GM21619 (cell line): ENCODE data around the gene SAMD10.
"Not testable (repeated sequence)": the region's sequence is repeated elsewhere in the genome, so short reads cannot be mapped to it uniquely, and the experiment has no call there.

Experiments
- ATAC-seq: cut with Tn5 transposase; IDR thresholded peaks from one replicate; pipeline ENCODE4 v1.9.1; 2021; ENCODE audit not compliant: unreplicated experiment

SAMD10 gene

GRCh38 chr20:63969838-63970713, 9.4 kb downstream of the SAMD10 start, which contains the start of gene ZNF512B:
TSS of gene ZNF512B (minus strand) at chr20:63969930. CDS start at chr20:63967950, 1,980 bp downstream.
- no peak for ATAC-seq

- ATAC-seq = no peak
These were observed 10.3 kb downstream of the SAMD10 start for GRCh38 chr20:63968928-63969760.

DNA sequence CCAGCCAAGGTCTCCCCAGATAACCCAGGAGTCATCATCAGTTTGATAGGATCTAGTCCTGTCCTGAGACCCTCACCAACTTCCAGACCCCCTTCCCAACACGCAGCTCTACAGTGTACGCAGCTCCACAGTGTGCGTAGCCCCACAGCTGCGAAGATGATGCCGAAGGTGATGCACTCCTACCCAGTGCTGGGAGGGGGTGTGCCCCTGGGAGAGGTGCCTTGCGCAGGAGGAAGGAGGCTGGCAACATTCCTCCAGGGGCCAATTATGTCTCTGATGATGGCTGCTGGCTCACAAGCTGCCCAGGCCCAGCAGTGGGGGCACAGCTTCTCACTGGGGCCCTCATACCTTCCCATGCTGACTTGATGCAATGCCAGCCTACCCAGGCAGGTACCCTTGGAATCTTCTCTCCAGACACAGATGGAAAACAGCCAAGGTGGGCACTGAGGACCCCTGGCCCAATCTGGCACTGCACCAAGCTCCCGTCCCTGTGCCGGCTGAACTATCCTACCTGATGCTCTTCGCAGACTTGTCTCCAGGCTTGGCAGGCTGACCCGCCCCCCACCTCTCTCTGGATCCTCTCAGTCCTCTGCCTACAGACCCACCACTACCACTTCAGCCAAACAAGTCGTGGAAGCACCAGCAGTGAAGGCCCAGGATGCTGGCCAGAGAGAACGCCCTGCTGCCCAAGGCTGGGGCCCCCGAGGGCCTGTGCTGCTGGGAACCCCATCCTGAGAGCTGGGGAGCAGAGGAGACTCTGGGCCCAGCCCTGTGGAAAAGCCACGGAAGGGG, 11.1 kb downstream of the SAMD10 start:
- no peak for ATAC-seq

GRCh38 chr20:63967330-63968135, 11.9 kb downstream of the SAMD10 start:
- ATAC-seq = no peak

DNA sequence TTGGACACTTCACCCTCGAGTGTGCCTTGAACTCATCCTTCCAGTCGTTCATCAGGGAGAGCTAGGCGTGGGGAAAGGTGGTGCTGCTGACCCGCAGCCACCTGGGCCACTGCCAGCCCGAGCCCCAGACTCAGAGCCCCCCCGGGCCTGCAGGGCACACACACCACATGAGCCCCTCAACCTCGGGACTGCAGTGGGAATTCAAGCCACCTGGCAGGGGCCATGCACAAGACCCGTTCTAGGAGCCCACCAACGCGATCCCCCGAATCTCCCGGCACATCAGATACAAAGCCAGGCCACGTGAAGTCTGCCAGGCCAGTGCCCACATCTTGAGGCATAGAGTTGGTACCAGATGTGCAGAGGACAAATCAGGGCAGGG, 12.5 kb downstream of the SAMD10 start:
- no peak for ATAC-seq

GRCh38 chr20:63966172-63966943, 13.1 kb downstream of the SAMD10 start:
- ATAC-seq = no peak

DNA sequence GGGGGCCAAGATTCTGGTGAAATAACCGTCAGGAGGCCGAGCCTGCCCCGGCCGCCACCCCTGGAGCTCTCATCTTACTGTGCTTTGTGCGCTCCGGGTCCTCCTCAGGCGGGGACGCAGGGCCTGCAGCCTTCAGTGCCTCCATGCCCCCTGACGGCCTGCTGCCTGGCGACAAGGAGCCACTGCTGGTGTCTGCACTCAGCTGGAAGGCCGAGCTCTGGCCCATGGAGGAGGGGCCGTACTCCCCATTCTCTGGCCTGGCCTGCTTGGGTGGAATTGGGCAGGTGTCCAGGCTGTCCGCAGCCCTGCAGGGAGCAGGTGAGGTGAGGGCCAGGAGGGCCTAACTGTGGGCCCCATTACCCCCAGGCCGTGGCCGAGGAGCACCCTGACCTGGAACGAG, 15.0 kb downstream of the SAMD10 start:
- no peak for ATAC-seq

DNA sequence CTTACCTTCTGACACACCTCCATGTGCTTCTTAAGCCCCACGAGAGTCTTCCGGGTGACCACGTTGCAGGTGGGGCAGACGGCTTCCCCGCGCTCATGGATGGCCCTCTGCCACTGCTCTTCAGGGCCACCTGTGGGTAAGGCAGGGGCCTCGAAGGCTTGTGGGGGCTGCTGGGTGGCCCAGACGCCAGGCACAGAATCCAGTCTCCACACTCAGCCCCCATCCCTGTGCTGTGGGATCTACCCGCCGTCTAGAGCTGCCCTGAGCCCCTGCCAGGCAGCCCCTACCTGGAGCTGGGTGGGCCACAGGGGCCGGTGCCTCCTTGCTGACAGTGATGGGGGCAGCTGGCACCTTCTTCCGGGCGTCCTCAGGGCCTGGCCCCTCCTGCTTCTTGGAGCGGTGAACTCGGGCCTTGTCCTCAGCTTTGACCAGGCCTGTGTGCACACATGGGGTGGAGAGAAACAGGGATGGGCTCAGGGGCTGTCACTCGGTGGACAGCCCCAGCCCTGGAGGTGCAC, 15.6 kb downstream of the SAMD10 start:
- ATAC-seq = no peak

DNA sequence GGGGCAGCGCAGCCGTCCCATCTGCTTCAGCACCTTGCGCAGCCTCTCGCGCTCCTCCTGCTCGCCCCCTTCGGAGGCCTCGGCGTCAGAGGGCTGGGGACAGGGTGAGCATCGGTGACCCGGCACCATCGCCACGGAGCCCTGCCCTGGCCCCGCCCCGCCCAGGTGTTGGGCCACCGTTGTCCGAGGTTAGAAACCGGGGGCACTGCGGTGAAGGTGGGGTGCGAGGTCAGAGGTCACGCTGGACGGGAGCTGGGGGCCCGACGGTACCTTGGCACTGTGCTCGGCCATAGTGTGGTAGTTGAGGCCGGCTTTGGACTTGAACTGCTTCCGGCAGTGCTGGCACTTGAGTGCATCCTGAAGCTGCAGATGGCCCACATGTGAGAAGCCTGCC, 16.1 kb downstream of the SAMD10 start:
- no peak for ATAC-seq

DNA sequence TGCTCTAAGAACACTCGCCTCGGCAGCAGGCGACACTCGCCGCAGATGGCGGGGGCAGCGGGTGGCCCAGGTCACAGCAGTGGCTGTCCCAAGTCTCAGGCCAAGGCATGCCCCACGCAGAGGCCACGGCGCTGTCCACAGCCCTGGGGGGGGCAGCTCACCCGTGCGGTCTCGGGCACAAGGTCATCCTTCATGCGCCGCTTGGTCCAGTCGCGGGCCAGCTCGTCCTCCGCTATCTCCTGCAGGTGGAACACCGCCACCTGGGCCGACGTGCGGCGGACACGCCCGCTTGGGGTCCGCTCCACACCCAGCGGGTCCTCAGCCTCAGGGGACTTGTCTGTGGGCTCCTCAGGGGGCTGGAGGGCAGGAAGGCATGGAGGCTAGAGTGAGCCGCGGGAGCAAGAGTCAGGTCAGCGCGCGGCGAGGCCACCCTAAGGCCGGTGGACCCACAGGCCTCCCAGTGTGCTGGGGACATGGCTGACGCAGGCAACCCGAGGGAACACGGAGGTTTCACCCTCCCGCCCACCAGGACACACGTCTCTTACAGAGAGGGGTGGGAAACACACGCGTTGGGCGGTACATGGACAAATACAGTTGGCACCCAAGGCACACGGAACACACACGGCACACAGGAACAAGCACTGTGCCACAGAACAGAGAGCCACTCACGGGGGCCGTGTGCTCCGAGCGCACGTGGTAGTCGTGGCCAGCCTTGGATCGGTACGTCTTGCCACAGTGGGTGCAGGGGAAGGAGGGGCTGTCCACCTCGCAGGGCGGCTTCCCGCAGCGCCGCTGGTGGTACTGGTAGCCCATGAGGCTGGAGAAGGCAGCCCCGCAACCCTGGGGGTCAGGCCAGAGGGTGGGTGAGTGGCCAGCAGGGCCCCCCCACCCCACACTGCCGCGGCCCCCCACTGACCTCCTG, 16.8 kb downstream of the SAMD10 start:
- ATAC-seq = no peak

DNA sequence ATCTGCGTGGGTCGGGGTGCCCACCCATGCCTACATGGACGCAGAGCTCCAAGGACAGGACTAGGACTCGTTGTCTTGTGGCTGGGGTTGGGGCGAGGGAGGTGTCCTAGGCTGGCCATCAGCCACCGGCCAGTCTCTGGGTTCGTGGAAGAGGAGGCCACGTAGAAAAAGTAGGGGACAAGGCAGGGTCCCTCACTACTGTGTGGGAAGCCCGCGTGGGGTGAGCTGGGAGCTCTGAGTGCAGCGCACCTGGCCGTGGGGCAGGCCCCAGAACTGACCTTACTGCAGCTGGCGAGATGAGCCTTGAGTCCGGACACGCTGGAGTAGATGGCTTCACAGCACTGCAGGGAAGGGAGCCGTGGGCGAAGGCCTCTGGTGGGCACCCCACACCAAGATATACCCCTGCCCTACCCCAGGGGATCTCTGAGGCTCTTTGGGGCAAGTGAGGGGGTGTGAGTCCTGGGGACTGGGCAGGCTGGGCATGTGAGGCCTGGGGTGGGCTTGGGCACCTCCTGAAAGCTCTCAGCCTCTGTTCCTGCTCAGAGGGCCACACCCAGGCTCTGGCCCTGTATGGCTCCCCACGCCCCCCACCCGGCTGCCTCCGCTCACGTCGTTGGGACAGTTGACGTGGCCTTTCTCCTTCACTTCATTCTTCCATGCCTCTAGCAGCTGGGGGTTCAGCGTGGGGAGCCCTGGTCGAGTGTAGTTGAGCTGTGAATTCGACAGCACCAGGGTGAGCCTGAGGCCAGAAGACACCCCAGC, 17.6 kb downstream of the SAMD10 start:
- no peak for ATAC-seq

GRCh38 chr20:63960654-63961621, 18.5 kb downstream of the SAMD10 start:
- not testable (repeated sequence) for ATAC-seq

DNA sequence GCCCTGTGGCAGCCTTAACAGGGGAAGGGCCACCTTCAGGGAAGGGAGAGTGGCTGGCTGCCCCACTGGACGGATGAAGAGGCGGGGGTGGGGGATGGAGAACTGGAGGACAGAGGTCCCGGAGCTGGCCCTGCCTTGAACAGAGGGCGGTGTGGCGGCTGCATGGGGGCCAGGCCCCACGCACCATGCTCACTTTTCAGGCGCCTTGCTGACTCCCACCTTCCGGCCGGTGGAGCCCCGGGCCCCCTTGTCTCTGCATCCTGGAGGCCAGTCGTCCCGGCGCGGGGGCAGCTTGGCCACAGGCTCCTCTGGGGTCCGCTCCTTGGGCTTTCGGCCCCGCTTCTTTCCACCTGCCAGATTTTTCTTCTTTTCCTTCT, 19.8 kb downstream of the SAMD10 start:
- no peak for ATAC-seq

- no peak for ATAC-seq
These were observed 20.3 kb downstream of the SAMD10 start for GRCh38 chr20:63958964-63959698.

DNA sequence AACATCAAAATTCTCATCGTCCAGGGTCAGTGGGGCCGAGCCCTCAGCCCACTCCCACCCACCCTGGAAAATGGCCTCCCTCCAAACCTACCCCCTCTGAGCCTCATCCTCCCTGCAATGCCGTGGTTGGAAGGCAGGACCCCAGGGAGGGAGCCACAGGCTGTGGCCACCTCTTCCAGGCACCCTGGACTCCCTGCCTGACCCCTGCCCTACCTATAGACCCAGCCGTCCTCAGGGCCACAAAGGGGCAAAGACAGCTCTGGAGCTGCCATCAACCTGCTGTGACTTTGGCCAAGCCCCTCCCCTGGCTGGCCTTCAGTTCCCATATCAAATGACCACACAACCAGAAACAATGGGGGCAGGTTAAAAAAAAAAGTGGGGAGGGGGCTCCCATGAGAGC, 21.0 kb downstream of the SAMD10 start:
- ATAC-seq = no peak
